DMS153 (cell line): ENCODE results near the gene PEX12.
"Not testable (repeated sequence)": the region's sequence is repeated elsewhere in the genome, so short reads cannot be mapped to it uniquely, and the experiment has no call there.

Experiments
- DNase-seq: peaks from one replicate; lab custom pipeline; 2025; lab: John Stamatoyannopoulos, UW

The PEX12 gene

DNA sequence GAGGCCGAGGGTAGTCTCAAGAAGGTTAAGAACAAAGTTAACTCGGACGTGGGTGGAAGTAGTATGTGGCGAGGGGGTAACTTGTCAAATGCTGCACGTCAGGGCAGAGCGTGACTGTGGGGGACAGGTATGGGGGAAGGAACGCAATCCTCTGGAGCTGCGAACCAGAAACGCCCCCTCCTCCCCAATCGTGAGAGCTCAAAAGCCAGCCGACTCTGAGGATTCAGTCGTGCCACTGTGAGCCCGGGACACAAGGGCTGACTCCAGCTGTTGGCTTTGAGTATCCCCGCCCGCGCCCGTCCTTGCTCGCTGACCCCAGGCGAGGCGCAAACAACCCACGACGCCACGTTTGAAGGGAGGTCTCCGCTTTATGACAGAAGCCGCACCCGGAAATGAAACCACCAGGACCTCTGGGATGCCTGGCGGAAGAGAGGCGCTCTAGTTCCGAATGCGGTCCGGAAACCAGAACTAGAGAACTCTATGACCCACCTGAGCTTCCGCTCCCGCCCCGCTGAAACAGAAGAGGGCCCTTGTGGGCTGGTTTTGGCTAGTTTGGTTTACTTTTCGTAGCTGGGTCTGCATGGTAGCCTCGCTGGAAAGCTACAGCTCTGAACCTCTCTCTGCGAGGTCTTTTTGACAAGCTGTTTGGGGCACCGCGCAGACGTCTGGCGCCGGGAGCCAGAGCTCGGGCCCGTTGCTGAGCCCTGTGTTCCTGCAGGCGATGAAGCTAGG lies at the start of gene PEX12:
Gene PEX12, minus strand, starts transcription at position 375 of the 732 bp plus-strand sequence. CDS start 550 bp downstream, outside the sequence.
- DNase-seq = peak; percentile 88

DNA sequence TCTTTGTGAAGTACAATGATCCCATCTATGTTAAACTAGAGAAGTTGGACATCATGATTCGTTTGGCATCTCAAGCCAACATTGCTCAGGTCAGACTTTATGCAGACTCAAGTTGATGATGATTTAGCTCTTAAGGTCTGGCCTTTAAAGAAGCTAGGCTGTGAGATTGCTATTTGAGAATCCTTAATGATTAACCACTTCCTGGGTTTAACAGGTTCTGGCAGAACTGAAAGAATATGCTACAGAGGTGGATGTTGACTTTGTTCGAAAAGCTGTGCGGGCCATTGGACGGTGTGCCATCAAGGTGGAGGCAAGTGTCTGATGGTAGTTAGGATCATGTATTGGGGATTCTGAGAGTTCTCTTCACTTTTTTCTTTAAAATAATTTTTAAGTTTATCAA lies 49.0 kb upstream of the PEX12 start:
- DNase-seq = no peak

DNA sequence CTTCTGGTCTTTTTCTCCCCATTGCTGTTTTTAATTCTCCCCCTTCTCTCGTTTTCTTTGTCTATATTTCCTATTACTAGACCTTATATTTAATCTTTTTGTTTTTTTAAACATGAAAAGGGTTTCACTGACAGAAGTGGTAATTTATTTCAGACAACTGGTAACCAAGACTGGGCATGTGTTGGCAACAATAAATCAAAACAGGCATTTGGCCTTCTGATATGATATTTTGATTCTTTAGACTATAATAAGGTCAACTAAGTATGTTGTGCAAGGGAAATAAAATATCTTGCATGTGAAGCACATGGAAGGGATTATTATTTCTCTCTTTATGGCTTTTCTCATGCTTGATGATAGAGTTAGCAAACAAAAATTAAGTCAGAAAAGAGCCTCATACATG lies 43.4 kb upstream of the PEX12 start:
- no peak for DNase-seq

DNA sequence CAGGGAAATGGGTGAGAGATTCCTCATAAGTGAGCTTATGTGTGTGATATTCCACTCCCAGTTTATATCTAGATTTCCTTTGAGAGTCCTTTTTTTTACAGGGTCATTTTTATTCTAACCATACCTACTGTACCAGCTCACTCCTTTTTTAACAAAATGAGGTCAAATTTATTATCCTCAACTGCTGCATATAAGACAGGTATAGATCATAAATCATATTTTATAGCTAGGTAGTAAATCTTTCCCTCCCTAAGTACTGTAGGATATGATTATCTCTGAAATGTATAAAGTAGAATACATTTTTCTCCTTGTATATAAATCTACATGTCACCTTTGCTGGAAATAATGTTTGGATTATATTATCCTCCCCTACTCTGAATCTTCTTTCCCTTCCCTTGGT lies 40.3 kb upstream of the PEX12 start:
- DNase-seq = no peak

DNA sequence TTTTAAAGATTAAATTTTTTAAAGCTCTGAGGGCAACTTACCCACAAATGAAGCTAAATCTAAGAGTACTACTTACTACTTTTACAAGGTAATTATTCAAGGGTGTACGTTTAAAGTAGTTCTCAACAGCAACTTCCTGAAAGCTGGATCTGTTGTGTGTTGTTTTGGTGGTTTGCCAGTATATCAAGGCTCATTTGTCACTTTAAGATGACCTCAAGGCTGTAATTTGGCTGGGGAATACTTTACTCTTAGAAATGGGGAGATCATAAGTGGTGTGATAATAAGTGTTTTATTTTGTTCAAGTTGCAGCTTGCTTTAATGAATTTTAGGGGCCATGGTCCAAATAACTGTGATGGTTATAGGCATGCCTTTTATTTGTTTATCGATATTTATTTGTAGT lies 39.1 kb upstream of the PEX12 start:
- DNase-seq = no peak

DNA sequence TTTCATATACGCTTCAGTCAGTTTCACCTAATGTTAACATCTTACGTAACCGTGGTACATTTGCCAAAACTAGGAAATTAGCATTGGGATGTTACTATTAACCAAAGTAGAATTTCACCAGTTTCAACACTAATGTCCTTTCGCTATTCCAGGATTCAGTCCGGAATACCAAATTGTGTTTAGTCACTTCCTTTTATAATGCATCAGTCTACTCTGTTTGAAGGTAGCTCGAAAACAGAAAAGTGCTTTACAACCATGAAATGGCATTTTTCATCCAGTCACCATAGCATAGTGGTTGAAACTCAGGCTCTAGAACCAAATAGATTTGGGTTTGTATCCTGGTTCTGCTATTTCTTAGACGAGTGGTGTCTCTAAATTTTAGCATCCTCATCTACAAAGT lies 38.2 kb upstream of the PEX12 start:
- no peak for DNase-seq

DNA sequence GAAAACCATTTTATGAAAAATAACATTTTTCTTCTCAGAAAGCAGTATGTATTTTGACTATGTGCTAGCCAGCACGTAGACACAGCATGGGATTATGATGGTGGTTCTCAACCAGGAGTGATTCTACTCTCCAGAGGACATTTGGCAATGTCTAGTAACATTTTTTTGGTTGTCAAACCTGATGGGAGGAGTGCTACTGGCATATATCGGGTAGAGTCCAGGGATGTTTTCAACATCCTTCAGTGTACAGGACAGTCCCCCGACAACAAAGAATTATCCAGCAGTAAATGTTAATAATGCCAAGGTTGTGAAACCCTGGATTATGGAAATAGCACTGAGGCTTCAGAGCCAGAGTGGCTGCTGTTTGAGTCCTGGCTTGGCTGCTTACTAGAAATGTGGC lies 36.4 kb upstream of the PEX12 start:
- no peak for DNase-seq

DNA sequence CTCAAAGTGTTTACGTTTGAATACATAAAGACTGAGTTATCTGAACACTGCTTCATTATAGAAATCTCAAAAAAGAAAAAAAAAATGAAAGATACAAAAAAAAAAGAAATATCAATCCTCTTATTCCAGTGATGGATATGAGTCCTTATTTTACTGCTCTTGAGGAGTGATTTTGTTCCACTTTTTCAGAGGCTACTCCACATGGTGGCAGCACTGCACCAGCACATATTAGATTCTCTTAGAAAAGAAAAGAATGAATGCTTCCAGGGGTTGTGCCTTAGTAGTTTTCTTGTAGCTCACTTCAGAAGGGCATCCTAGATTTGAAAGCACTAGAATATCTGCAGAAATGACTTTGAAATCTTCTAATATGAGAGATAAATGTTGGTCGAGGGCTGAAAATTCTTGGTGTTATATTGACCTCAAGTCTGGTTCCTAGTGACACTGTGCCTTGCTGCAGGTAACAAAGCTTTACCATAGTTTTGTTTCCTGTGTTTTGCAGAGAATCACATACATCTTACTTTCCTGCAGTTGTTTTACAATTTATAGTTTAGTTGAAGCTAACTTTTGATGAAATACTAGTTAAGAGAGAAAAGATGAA lies 34.7 kb upstream of the PEX12 start:
- DNase-seq = peak; percentile 22

DNA sequence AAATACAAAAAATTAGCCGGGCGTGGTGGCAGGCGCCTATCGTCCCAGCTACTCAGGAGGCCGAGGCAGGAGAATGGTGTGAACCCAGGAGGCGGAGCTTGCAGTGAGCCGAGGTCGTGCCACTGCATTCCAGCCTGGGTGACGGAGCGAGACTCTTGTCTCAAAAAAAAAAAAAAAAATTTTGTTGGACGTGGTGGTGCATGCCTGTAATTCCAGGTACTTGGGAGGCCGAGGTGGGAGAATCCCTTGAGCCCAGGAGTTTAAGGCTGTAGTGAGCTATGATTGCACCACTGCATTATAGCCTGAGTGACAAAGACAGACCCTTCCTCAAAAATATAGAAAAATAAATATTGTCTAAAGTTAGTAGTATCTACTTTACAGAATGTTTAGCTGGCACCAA lies 32.4 kb upstream of the PEX12 start:
- not testable (repeated sequence) for DNase-seq

DNA sequence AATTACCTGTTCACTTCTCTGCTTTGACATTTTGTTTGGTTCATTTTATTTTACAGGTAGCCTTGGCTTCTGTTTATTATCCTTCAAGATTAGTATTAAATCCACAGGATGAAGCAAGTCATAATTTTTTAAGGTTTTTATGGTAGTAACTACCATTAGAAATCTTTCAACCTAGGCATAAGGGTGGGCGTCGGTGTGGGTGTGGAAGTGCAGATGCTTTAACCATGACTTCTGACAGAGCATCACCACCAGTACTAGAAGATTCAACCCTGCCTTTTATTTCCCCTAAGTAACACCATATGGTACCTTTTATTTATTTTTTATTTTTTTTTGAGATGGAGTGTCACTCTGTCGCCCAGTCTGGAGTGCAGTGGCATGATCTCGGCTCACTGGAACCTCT lies 31.5 kb upstream of the PEX12 start:
- DNase-seq = no peak

DNA sequence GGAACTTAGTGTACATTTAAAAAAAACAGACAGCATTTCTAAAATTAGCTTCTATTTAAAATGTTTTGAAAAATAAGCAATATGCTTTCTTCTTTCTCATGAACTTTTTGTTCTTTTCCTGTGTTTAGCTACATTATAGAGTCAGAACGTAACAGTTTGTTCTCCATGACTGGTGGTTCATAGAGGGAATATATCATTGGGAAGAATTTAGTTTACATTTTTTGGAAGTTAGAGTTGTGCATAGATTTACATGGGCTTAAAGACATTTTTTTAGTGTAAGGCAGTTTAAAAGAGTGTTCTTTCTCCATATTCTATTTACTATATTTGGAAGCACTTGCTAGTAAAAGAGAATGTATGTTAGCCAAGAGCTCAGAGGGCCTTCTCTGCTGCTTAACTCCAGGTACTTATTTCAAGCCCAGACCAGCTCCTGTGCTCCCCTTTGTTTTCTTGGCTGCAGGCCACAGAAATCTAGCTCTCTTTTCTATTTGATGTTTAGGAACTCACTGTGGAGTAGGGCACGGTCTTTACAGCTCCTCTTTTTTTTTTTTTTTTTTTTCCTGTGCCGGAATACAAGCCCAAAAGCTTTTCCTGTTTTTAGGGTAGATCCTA lies 29.0 kb upstream of the PEX12 start:
- no peak for DNase-seq

DNA sequence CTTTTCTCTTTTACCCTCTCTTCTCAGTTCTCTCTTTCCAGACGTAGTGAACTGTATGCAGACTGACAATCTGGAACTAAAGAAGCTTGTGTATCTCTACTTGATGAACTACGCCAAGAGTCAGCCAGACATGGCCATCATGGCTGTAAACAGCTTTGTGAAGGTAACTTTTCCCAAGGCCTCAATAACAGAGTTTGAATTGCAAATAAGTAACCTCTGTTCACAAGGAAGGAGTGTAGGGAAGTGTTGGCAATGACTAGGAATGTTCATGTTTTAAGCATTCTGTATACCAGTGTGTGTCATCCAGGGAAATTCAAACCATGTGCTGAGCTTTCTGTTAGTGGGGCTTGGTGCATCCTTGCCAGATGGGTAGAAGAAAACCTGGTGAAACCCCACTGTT lies 27.3 kb upstream of the PEX12 start:
- no peak for DNase-seq

DNA sequence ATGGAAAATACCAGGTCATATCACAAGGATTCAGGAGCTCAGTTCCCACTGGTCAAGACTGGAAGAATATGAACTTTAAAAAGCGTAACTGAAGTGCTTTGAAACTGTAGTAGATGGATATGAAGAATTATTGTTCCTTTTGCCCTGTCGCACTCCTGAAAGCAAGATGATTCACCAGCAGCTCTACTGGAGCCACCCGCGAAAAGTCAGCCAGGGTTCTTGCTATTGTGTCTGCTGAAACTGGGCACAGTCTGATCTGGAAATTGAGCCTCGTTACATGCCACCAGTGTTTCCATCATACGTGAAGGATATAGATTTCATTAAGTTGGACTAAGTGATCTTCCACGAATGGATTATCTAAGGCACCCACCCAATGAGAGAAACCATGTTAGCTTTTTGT lies 25.3 kb upstream of the PEX12 start:
- DNase-seq = no peak

DNA sequence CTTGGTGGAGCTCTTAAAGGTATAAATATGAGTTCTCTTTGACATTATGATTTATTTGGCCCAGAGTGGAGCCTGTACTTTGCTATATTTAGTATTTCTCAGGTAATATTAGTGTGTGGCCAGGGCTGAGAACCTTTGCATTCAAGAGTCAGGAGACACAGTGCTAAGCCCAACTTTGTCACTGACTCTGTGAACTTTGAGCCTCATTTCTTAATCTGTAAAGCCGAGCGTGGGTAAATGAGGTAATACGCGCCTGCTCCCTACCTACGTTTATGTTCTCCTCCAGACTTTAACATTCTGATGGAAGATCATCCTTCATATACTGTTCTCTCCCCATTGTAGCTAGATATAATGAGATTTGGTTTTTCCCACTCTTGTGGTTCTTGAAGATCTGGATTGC lies 19.2 kb upstream of the PEX12 start:
- no peak for DNase-seq

DNA sequence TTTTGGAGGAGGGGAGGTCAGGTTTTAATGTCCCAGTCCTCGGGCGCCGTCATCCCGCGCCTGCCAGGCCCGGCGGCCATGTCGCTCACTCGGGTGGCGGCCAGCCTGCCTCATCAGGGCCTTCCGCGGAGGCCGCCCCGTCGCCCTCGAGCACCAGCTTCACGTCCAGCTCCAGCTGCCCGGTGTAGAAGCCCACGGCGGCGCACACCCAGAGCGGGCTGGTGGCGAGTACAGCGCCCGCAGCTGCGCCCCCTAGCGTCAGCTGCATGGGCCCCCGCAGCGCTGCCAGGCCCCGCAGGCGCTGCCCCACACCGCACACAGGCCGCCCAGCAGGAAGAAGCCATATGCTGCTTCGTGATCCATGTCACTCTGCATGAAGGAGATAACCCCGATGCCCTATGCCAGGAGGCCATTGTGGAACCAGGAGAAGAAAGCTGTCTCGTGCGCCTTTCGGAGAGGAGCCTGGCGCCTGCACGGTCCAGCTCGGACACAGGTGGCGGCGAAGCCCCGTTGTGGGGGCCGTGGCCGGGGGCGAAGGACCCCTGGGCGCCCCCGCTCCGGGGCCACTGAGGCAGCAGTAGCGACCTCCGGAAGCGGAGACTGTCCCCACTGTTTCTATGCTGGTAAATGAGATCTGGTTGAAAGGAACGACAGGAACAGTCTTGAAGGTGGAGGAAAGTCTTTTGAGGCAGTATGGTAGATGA lies 18.3 kb upstream of the PEX12 start:
- no peak for DNase-seq

DNA sequence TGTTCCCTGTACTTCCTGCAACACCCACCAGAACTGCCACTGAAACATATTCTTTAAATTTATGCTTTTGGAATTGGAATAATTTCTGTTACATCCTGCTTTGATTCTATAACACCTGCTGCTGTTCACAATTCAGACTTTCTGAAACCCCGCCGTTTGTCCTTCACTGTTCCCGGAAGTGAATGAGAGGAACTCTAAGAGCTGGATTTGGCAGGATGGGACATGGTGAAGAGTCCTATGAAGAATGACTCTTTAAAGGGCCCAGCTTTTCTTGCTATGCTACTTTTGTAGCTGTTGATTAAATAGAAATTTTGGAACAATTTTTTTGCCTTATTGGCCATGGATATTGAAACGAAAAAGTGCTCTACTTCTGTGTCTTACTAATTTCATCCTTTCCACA lies 17.7 kb upstream of the PEX12 start:
- DNase-seq = no peak

DNA sequence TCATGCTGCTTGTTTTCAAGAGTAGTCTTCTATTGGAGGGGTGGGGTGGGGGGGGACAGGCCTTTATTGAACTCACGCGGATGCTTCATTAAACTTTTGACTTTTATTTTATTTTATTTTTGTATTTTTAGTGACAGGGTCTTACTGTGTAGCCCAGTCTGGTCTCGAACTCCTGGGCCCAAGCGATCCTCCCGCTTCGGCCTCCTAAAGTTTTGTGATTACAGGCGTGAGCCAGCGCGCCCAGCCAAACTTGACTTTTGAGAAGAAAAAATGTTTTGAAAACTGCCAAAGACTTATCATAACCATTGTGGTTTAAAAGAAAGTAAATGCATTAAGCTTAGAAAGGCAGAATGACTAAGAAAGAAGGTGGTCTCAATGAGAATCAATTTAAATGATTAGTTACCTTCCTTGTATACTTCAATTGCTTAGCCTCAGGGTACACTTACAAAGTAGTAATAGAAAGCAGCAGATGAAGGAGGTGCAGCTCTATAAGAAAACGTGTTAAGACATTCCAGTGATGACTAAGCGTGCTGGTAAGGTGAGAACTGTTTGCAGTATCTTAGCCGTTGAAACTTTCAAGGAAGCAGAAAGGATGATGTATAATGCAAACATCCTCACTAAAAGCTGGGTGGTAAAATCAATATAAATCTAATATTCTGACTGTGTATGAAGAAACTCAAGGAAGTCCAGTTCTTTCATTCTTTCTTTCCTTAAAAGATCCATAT lies 10.0 kb upstream of the PEX12 start:
- DNase-seq = no peak

DNA sequence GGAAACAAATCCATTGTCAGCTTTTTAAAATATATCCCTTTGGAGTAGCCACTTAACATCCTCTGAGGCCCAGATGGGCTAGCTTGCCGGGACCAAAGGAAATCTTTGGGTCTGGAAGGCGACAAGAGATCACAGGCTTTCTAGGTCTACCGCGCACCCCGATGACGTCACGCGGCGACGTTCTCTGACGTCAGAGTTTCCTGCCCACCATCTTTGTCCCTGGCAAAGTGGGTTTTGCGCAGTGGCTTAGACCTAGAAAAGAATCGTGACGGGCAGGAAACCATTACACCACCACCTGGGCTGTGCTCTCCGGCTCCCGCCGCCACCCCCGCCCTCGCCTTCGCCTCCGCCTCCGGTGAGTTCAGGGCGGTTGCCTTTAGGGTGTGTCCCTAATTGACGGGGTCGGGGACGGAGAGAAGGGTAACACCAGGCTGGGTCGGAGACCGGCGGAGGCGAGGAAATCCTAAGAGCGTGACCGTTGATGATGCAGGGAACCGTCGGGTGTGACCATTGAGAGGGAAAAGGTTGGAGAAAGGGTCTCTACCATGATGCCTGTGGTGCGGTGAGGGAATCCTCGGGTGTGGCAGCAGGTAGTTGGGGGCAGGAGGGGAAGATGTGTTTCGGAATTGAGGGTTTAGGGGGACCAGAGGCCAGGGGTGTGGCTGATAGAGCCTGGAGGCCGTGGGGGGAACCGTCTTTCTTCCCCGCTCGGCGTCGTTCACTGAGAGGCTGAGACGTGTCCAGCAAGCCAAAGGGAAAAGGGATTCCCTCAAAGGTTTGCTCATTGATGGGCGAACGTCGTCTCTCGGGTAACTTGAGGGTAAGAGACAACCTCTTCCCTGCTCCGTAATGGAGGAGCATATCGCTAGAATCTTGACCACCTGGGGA lies 8.9 kb upstream of the PEX12 start, which contains the start of gene AP2B1:
Gene AP2B1, plus strand, starts transcription at position 249 of the 888 bp plus-strand sequence. CDS start 6,709 bp downstream, outside the sequence.
- DNase-seq = peak; percentile 90

DNA sequence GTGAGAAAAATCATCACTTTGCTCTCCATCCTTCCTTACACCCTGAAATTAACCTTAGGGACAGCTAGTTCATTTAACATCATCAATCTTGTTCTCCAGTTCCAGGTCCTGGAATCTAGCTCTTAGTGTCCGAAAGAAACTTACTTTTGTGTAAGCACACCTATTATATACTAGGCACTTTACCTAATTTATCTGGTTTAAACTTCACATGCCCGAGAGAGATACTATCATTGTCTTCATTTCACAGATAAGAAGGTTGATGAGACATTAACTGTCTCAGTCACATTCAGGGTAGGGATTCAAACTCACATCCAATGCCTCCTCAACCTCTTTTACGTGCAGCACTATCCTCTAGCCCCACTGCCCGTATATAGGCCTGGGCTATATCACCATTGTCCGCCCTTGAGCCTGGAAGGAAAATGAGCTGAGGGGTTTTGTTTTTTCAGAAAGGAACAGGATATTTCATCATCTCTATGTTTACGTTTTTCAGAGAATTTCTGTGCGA lies 8.2 kb upstream of the PEX12 start:
- no peak for DNase-seq

DNA sequence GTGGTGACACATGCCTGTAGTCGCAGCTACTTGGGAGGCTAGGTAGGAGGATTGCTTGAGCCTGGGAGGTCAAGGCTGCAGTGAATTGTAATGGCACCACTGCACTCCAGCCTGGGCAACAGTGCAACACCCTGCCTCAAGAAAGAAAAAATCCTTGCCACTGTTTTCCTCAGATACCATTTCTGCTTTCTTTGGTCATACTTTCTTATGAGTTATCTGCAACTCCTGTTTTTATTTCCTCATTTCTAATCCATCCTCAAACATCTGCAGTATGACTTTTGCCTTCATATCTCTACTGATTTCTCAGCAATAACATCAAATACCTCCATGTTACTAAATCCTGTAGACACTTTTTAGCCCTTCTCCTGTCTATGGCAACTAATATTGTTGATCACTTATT lies 5.7 kb upstream of the PEX12 start:
- DNase-seq = no peak

DNA sequence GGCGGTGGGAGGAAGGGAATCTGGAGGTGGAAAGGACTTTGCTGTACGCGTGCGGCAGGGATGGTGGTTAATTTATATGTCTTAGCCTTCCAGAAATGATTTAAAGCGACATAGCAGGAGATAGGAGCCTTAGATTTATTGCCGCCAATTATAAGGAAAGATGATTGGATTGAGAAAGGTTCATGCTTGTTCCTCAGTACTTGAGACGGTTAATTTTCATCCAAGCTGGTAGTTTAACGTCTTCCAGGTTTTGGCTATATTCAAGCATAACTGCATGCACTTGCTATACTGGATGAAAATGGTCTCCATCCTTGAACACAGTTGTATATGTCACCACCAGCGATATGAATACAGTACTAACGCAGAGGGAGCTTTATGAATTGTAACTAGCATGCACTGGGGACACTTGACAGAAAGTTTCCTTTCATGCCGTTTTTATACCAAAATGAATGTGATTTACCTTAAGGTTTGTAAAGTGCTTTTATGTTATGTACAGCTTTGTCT lies 610 bp upstream of the PEX12 start:
- DNase-seq = no peak
